Spleen (tissue), 7 donors: ENCODE measurements around the gene SEMA4A.

ENCODE experiments used
- POLR2A ChIP-seq, 3 donors: fragments of 450-650 bp; IDR thresholded peaks; one replicate each; pipeline ENCODE4 v1.5.1; 2017; ENCODE audit warnings: antibody characterized with exemption in 3 of 3, mild to moderate bottlenecking in 1 of 3
- POLR2AphosphoS5 ChIP-seq, 3 donors: sonication (generic); formaldehyde crosslinking; IDR thresholded peaks; one replicate each; pipeline ENCODE4 v1.5.1; 2017; ENCODE audit warnings: antibody characterized with exemption in 3 of 3
- TF ChIP-seq, protein P1 (sequence below), 11 experiments: fragments of 200-600 bp in 7 of 11; fragments of 450-650 bp in 4 of 11; sonication (generic) in 4 of 11; IDR thresholded peaks in 8 of 11; conservative IDR thresholded peaks in 3 of 11; 1 replicate in 7 of 11; 2 replicates in 4 of 11; pipeline versions ENCODE4 v1.4.0 to v1.8.0; 2016 to 2021; ENCODE audit warnings: antibody characterized with exemption in 11 of 11, inconsistent platforms in 4 of 11, mild to moderate bottlenecking in 1 of 11
- donor health status: DM: no; HTN: no; CAD: no; lungs with moderate emphysema.
- donor health status: DM: no; HTN: no; CAD: no.
- donor health status: DM: no; HTN: no; CAD: no.

DNA sequence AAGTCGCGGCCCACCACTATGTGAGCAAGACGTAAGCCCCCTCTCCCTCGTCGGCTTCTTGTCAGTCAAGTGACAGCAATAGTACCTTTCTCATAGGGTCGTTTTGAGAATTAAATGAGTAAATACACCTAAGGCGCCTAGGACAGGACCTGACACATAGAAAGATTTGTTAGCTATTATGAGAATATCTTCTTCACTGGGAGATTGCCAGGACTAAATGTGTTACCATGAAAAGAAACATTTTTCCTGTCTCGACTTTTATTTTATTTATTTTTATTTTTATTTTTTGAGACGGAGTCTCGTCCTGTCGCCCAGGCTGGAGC lies 60.2 kb downstream of the SEMA4A start:
- TF ChIP-seq, protein P1, sequence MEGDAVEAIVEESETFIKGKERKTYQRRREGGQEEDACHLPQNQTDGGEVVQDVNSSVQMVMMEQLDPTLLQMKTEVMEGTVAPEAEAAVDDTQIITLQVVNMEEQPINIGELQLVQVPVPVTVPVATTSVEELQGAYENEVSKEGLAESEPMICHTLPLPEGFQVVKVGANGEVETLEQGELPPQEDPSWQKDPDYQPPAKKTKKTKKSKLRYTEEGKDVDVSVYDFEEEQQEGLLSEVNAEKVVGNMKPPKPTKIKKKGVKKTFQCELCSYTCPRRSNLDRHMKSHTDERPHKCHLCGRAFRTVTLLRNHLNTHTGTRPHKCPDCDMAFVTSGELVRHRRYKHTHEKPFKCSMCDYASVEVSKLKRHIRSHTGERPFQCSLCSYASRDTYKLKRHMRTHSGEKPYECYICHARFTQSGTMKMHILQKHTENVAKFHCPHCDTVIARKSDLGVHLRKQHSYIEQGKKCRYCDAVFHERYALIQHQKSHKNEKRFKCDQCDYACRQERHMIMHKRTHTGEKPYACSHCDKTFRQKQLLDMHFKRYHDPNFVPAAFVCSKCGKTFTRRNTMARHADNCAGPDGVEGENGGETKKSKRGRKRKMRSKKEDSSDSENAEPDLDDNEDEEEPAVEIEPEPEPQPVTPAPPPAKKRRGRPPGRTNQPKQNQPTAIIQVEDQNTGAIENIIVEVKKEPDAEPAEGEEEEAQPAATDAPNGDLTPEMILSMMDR (IDR thresholded peaks at IDR 0.05 in 8 of 11, conservative IDR thresholded peaks at IDR 0.05 in 3 of 11) = no peak
- TF ChIP-seq POLR2AphosphoS5 (IDR thresholded peaks at IDR 0.05) (no peak), POLR2A (IDR thresholded peaks at IDR 0.05) (no peak)
